HuH-7 (cell line): Measurements from ENCODE around the gene TPCN1.

Experiments
- DNase-seq: peaks from one replicate; pipeline ENCODE4 v3.0.0; 2011; ENCODE audit warnings: low spot score

The TPCN1 gene

GRCh38 chr12:113340061-113340460 is 118.8 kb downstream of the TPCN1 start:
- no peak for DNase-seq

- no peak for DNase-seq
Observed at GRCh38 chr12:113341535-113341934, 120.3 kb downstream of the TPCN1 start.

- no peak for DNase-seq
Observed at GRCh38 chr12:113345318-113345717, 124.1 kb downstream of the TPCN1 start.

- DNase-seq: no peak
Observed at GRCh38 chr12:113346353-113346752, 125.1 kb downstream of the TPCN1 start.

GRCh38 chr12:113347107-113347506 is 125.8 kb downstream of the TPCN1 start:
- DNase-seq: no peak

- DNase-seq: no peak
Observed at GRCh38 chr12:113347892-113348291, 126.6 kb downstream of the TPCN1 start.
